Measurements from ENCODE around the gene ITSN1. TPM values are rescaled to one million over a fixed set of nuclear protein-coding genes. Genes with fewer than 3 reads are reported as not detected.

Gene ITSN1
- total RNA-seq, 2 experiments from 2014 or later: 1.6 to 1.7 TPM

DNA sequence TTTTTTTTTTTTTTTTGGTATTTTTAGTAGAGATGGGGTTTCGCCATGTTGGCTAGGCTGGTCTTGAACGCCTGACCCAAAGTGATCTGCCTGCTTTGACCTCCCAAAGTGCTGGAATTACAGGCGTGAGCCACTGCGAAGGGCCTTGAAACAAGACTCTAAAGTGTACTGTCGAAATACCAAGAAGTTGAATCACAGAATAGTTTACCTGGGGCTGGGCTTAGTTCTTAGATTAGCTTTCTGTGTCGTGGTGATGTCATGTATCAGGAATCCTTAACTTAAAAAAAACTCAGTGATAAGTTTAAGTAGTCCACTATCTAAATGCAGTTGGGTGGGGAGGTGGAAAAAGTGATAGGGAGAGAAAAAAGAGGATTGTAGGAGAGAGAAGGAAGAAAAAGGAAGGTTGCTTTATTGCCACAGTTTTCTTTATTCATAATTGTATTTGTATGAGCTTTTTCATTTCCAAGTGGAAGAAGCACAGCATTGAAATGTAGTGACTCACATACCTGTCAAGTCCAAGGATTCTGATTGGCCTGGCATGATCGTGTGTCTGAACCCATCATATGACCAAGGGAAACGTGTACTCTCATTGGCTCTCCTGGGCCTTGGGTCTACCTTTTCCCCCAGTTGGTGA, 13.4 kb downstream of the ITSN1 start:
- ChIA-PET CTCF (no interaction called here), POLR2A (no interaction called here)
- ATAC-seq: no peak
- no peak overlapping the region for H3K27ac Mint-ChIP-seq
- DNase-seq: no peak
- H3K4me1 Mint-ChIP-seq (ENCODE audit: low read depth): no peaks in the 10 kb centered on the region
- H3K27me3 Mint-ChIP-seq (ENCODE audit: low read depth): peaks cover 10% of the 10 kb centered on the region
- H3K36me3 Mint-ChIP-seq (ENCODE audit: low read depth): no peaks in the 10 kb centered on the region
- H3K9me3 Mint-ChIP-seq (ENCODE audit: insufficient read depth): no peaks in the 10 kb centered on the region
- no peak overlapping the region for H3K4me3 Mint-ChIP-seq

DNA sequence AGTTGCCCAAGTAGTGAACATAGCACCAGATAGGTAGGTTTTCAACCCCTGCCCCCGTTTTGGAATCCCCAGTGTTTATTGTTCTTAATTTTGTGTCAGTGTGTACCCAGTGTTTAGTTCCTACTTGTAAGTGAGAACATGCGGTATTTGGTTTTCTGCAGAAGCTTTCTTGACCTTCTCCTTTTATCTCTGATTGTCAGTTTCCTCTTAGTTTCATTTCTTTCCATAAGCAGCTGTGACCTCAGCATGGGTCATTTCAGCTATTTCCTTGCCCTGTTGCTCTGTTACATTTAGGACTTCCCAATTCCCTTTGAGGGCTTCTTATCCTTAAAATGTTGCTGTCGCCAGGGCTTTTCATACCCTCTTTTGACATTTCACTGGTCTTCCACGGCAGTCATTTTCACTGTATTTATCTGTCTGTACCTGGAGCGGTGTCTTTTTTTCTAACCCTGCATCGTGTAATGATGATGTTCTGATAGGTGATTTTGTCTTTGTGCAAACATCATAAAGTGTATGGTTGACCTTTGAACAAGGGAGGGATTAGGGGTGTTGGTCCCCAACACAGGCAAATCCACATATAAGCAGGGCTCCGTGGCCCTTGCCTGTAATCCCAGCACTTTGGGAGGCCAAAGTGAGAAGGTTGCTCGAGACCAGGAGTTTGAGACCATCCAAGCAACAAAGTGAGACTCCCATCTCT, 15.0 kb downstream of the ITSN1 start:
- Mint-ChIP-seq H3K36me3 (ENCODE audit: low read depth) (no peaks in the 10 kb centered on the region), H3K4me1 (ENCODE audit: low read depth) (no peaks in the 10 kb centered on the region), H3K9me3 (ENCODE audit: insufficient read depth) (no peaks in the 10 kb centered on the region), H3K27me3 (ENCODE audit: low read depth) (peaks cover 8% of the 10 kb centered on the region), H3K27ac (no peak overlapping the region), H3K4me3 (no peak overlapping the region)
- ChIA-PET CTCF (no interaction called here), POLR2A (no interaction called here)
- ATAC-seq (no peak), DNase-seq (no peak)

DNA sequence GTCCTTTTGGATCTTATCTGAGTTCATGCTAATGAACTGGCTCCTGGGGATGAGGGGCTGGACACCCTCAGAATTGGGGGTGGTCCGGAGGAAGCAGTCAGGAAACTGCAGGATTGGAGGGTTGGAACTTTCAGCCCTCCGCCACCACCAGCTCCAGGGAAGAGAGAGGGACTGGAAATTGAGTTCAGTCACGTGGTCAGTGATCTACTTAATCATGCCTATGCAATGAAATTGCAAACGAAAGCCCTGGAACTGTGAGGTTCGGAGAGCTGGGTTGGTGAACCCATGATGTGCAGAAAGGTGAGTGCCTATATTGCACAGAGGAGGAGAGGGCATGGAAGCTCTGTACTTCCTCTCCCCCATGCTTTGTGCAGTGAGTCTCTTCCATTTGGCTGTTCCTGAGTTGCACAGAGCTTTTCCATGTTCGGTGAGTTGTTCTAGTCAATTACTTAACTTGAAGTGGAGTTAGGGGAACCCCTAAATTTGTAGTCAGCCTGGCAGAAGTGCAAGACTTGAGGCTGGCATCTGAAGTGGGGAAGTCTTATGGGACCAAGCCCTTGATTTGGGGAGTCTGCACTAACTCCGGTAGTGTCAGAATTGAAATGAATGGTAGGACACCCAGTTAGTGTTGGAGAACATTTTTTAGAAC, 16.7 kb downstream of the ITSN1 start:
- Mint-ChIP-seq H3K27me3 (ENCODE audit: low read depth) (peaks cover 8% of the 10 kb centered on the region), H3K4me1 (ENCODE audit: low read depth) (no peaks in the 10 kb centered on the region), H3K27ac (no peak overlapping the region), H3K4me3 (no peak overlapping the region), H3K36me3 (ENCODE audit: low read depth) (no peaks in the 10 kb centered on the region), H3K9me3 (ENCODE audit: insufficient read depth) (no peaks in the 10 kb centered on the region)
- POLR2A ChIA-PET: no interaction called here
- CTCF ChIA-PET: no interaction called here
- no peak for ATAC-seq
- DNase-seq: no peak

DNA sequence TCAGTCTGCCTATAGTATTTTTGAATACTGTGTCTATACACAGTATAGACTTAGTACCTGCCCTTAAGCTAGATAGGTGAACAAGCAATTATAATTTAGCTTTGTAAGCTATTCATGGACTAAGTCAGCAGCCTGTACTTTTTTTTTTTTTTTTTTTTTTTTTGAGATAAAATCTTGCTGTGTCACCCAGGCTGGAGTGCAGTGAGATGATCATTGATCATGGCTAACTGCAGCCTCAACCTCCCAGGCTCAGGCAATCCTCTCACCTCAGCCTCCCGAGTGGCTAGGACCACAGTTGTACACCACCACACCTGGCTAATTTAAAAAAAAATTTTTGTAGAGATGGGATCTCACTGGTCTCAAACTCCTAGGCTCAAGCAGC, 17.3 kb downstream of the ITSN1 start:
- Mint-ChIP-seq H3K9me3 (ENCODE audit: insufficient read depth) (no peaks in the 10 kb centered on the region), H3K4me1 (ENCODE audit: low read depth) (no peaks in the 10 kb centered on the region), H3K36me3 (ENCODE audit: low read depth) (no peaks in the 10 kb centered on the region), H3K4me3 (no peak overlapping the region), H3K27ac (no peak overlapping the region), H3K27me3 (ENCODE audit: low read depth) (peaks cover 8% of the 10 kb centered on the region)
- ATAC-seq (no peak), DNase-seq (no peak)
- POLR2A ChIA-PET: no interaction called here
- CTCF ChIA-PET: no interaction called here

DNA sequence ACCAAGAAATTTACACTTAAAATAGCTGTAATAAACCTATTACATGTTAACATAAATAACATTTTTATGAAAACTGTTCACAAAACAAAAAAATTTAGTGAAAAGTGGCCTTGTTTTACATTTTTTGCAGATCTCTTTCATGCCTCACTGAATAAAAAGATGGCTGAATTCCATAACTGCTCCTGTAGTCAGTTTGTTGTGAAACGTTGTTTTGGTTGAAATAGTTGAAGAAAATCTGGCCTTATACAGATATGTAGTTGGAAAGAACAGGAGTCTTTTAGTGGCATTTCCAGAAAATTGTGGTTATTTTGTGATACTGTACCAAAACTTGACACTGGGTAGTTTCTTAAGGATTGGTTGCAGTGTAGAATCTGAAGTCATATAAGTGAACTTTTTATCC, 18.1 kb downstream of the ITSN1 start:
- Mint-ChIP-seq H3K36me3 (ENCODE audit: low read depth) (no peaks in the 10 kb centered on the region), H3K4me1 (ENCODE audit: low read depth) (no peaks in the 10 kb centered on the region), H3K27me3 (ENCODE audit: low read depth) (peaks cover 8% of the 10 kb centered on the region), H3K9me3 (ENCODE audit: insufficient read depth) (no peaks in the 10 kb centered on the region), H3K4me3 (no peak overlapping the region), H3K27ac (no peak overlapping the region)
- ATAC-seq: no peak
- POLR2A ChIA-PET: no interaction called here
- no peak for DNase-seq
- CTCF ChIA-PET: no interaction called here

DNA sequence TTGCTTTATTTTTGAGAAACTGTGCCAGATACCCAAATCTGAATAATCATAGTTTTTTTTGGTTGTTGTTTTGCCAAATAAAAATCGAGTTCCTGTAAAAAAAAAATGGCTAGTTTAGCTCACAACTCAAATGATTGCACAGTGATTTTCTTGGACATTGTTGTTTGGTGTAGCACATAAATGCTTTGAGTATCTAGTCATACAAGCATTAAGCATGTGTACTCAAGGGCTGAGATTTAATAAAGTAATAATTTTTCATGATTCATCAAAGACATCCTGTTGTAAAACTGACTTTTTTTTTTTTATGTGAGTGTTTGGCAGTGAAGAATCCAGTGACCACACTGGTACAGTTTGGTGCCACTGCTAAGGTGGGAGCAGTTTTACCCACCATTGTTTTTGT, 18.8 kb downstream of the ITSN1 start:
- DNase-seq: no peak
- Mint-ChIP-seq H3K4me1 (ENCODE audit: low read depth) (no peaks in the 10 kb centered on the region), H3K27me3 (ENCODE audit: low read depth) (peaks cover 8% of the 10 kb centered on the region), H3K4me3 (no peak overlapping the region), H3K9me3 (ENCODE audit: insufficient read depth) (no peaks in the 10 kb centered on the region), H3K27ac (no peak overlapping the region), H3K36me3 (ENCODE audit: low read depth) (no peaks in the 10 kb centered on the region)
- ATAC-seq: no peak
- ChIA-PET POLR2A (no interaction called here), CTCF (no interaction called here)

DNA sequence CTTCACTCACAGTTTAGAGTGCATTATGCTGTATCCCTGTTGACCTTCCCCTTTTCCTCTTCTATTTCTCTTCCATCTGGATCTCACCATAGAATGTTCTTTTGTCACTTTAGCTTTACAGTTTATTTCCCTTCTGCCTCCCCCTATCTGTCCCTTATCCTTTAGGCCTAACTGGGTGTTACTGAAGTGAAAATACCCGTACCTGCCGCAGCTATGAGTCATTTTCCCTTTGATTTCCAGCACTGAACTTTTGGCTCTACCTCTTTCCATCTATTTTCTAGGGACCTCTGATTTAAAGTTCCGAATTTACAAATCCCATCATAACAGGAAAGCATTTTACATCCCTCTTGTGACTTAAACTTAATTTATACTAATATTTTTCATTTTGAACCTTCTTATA, 19.7 kb downstream of the ITSN1 start:
- H3K9me3 Mint-ChIP-seq (ENCODE audit: insufficient read depth): no peaks in the 10 kb centered on the region
- ATAC-seq: no peak
- DNase-seq: no peak
- H3K4me3 Mint-ChIP-seq: no peak overlapping the region
- peaks cover 7% of the 10 kb centered on the region for H3K27me3 Mint-ChIP-seq (ENCODE audit: low read depth)
- no peak overlapping the region for H3K27ac Mint-ChIP-seq
- CTCF ChIA-PET: no interaction called here
- no peaks in the 10 kb centered on the region for H3K4me1 Mint-ChIP-seq (ENCODE audit: low read depth)
- POLR2A ChIA-PET: no interaction called here
- no peaks in the 10 kb centered on the region for H3K36me3 Mint-ChIP-seq (ENCODE audit: low read depth)

DNA sequence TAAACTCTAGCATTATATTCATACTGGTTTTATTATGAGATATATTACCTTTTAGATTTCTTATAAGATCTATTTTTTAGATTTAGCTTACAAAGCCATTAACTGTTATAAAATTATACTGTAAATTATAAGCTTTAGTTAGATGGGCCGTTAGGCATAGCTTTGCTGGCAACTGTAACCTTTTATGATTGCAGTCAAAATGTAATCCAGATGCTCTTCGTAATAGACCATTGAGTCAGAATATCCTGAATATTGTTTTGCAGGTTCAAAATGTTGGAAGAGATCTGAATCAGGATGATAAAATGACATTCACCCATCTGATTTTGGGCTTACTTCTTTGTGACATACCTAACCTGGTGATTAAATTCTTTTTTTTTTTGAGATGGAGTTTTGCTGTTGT, 20.9 kb downstream of the ITSN1 start:
- Mint-ChIP-seq H3K27me3 (ENCODE audit: low read depth) (peaks cover 3% of the 10 kb centered on the region), H3K4me3 (no peak overlapping the region), H3K4me1 (ENCODE audit: low read depth) (no peaks in the 10 kb centered on the region), H3K9me3 (ENCODE audit: insufficient read depth) (no peaks in the 10 kb centered on the region), H3K36me3 (ENCODE audit: low read depth) (no peaks in the 10 kb centered on the region), H3K27ac (no peak overlapping the region)
- ChIA-PET CTCF (no interaction called here), POLR2A (no interaction called here)
- DNase-seq (no peak), ATAC-seq (no peak)

DNA sequence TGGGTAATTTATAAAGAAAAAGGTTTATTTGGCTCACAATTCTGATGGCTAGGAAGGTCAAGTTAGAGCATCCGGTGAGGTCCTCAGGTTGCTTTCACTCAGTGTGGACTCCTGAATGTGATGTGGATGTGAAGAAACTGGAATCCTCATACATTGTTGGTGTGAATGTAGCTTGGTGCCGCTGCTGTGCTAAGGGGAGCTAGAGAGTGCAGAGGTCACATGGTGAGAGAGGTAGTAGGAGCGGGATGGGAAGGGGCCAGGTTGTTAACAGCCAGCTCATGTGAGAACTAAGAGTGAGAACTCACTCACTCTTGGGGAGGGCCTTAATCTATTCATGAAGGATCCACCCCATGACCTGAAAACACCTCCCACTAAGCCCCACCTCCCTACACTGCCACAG, 21.8 kb downstream of the ITSN1 start:
- H3K36me3 Mint-ChIP-seq (ENCODE audit: low read depth): no peaks in the 10 kb centered on the region
- peaks cover 3% of the 10 kb centered on the region for H3K27me3 Mint-ChIP-seq (ENCODE audit: low read depth)
- ATAC-seq (no peak), DNase-seq (no peak)
- no peaks in the 10 kb centered on the region for H3K4me1 Mint-ChIP-seq (ENCODE audit: low read depth)
- POLR2A ChIA-PET: no interaction called here
- H3K9me3 Mint-ChIP-seq (ENCODE audit: insufficient read depth): no peaks in the 10 kb centered on the region
- H3K27ac Mint-ChIP-seq: no peak overlapping the region
- H3K4me3 Mint-ChIP-seq: no peak overlapping the region
- CTCF ChIA-PET: interaction anchor here (0.9 kb wide), 1 partner anchor 17 kb away, joined by 3 read pairs; no protein-coding TSS in a partner anchor

DNA sequence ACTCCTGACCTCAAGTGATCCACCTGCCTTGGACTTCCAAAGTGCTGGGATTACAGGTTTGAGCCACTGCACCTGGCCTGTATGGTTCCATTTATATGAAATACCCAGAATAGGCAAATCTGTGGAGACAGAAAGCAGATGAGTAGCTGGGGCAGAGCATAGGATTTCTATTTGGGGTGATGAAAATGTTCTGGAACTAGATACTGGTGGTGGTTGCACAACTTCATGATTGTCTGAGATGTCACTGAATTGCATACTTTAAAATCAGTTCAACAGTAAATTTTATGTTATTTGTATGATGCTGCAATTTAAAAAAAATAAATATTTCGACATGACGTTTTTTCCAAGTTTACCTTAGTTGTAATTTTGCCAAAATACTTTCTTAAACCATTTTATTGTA, 23.9 kb downstream of the ITSN1 start:
- H3K9me3 Mint-ChIP-seq (ENCODE audit: insufficient read depth): no peaks in the 10 kb centered on the region
- ATAC-seq (no peak), DNase-seq (no peak)
- no peak overlapping the region for H3K27ac Mint-ChIP-seq
- ChIA-PET POLR2A (no interaction called here), CTCF (no interaction called here)
- H3K27me3 Mint-ChIP-seq (ENCODE audit: low read depth): no peaks in the 10 kb centered on the region
- no peaks in the 10 kb centered on the region for H3K36me3 Mint-ChIP-seq (ENCODE audit: low read depth)
- no peaks in the 10 kb centered on the region for H3K4me1 Mint-ChIP-seq (ENCODE audit: low read depth)
- no peak overlapping the region for H3K4me3 Mint-ChIP-seq

DNA sequence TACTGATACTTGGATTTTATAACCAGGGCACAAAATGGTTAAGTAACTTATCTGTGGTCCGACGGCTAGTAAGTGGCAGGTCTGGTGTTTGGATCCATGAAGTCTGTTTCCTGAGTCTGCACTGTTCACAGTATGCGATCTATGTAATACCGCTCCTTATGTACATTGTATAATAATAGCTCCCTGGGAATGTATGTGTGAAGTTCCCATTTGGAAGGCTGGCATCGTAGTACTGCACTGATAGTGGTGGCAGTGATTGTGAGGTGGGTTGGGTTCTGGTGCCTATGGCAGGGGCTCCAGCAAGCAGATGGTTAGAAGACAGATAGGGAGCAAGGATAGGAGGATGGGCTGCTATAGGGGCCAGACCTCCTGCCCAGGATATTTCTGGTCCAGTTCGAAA, 25.3 kb downstream of the ITSN1 start:
- no peaks in the 10 kb centered on the region for H3K36me3 Mint-ChIP-seq (ENCODE audit: low read depth)
- H3K4me3 Mint-ChIP-seq: no peak overlapping the region
- no peaks in the 10 kb centered on the region for H3K9me3 Mint-ChIP-seq (ENCODE audit: insufficient read depth)
- ATAC-seq (no peak), DNase-seq (no peak)
- H3K27me3 Mint-ChIP-seq (ENCODE audit: low read depth): no peaks in the 10 kb centered on the region
- no peaks in the 10 kb centered on the region for H3K4me1 Mint-ChIP-seq (ENCODE audit: low read depth)
- no peak overlapping the region for H3K27ac Mint-ChIP-seq
- ChIA-PET POLR2A (no interaction called here), CTCF (no interaction called here)

DNA sequence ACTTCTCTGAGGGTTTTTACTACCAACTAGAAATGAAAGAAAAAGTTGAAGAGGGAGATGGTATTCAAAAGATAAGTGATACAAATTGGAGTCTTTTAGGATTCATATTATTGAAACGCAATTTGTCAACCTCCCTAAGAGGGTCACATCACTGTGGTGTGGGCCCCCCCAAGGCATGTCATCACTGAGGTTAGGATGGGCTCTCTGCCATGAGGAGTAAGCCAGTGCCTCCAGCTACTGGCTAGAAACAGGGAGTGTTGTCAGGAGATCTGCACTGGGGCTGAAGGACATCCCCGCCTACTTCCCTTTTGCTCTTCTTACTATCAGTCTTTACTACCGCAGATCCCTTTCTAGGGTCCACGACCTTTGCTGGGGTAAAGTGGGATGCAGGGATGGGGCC, 25.9 kb downstream of the ITSN1 start:
- no peaks in the 10 kb centered on the region for H3K4me1 Mint-ChIP-seq (ENCODE audit: low read depth)
- no peak for ATAC-seq
- ChIA-PET CTCF (interaction anchor here (0.6 kb wide), 1 partner anchor 200 kb away, joined by 3 read pairs; no protein-coding TSS in a partner anchor), POLR2A (no interaction called here)
- H3K27me3 Mint-ChIP-seq (ENCODE audit: low read depth): no peaks in the 10 kb centered on the region
- H3K36me3 Mint-ChIP-seq (ENCODE audit: low read depth): no peaks in the 10 kb centered on the region
- no peak overlapping the region for H3K27ac Mint-ChIP-seq
- H3K4me3 Mint-ChIP-seq: no peak overlapping the region
- no peaks in the 10 kb centered on the region for H3K9me3 Mint-ChIP-seq (ENCODE audit: insufficient read depth)
- DNase-seq: no peak
